B cell (primary cell): ENCODE measurements around the gene SARNP. TPM values are rescaled to one million over a fixed set of nuclear protein-coding genes. Genes with fewer than 3 reads are reported as not detected.
"Not testable (repeated sequence)": the region's sequence is repeated elsewhere in the genome, so short reads cannot be mapped to it uniquely, and the experiment has no call there.

Experiments
- ATAC-seq: fragments of 200-7000 bp; cut with Tn5 transposase; one replicate; pipeline ENCODE4 v1.10.0; 2021; ENCODE audit warnings: low read depth, mild to moderate bottlenecking, moderate number of reproducible peaks, moderate library complexity
- CTCF ChIA-PET: fragments of 350-600 bp; sonication (Branson Sonifier 250); formaldehyde crosslinking; loops from one replicate; lab custom pipeline; 2021; ENCODE audit warnings: antibody characterized with exemption, inconsistent platforms; lab: Charles Lee
- POLR2A ChIA-PET: fragments of 350-600 bp; sonication (Branson Sonifier 250); formaldehyde crosslinking; loops from one replicate; lab custom pipeline; 2021; ENCODE audit warnings: antibody characterized with exemption; lab: Charles Lee
- DNase-seq: peaks from one replicate; pipeline ENCODE4 v3.0.0; 2013
- H2AFZ ChIP-seq: 2 replicates; pipeline ENCODE4 v1.6.1; 2012; ENCODE audit warnings: mild to moderate bottlenecking, low read depth, low read length; ENCODE audit not compliant: insufficient read depth, poor library complexity, severe bottlenecking
- H3K27ac ChIP-seq, 2 donors: 1 replicate in 1 of 2; 2 replicates in 1 of 2; pipeline ENCODE4 v1.5.1; 2012 to 2013; ENCODE audit warnings: low read length in 2 of 2, mild to moderate bottlenecking in 2 of 2, moderate library complexity in 1 of 2
- H3K27me3 ChIP-seq, 4 experiments: fragments of 200-600 bp in 1 of 4; sonication (generic) in 1 of 4; replicated peaks in 1 of 4; 1 replicate in 2 of 4; 2 replicates in 2 of 4; pipeline versions ENCODE4 v1.6.1 to v1.7.0; 2013 to 2016; ENCODE audit warnings: low read length in 3 of 4, mild to moderate bottlenecking in 2 of 4, mixed read lengths in 1 of 4, moderate library complexity in 1 of 4; ENCODE audit not compliant: insufficient read depth in 4 of 4, control insufficient read depth in 3 of 4; ENCODE audit errors: control extremely low read depth in 1 of 4
- H3K36me3 ChIP-seq, 2 experiments: replicated peaks in 1 of 2; 1 replicate in 1 of 2; 2 replicates in 1 of 2; pipeline versions ENCODE4 v1.6.1 to v1.7.1; 2013; ENCODE audit warnings: low read length in 1 of 2; ENCODE audit not compliant: insufficient read depth in 2 of 2, control insufficient read depth in 1 of 2; ENCODE audit errors: control extremely low read depth in 1 of 2, extremely low read depth in 1 of 2
- H3K4me1 ChIP-seq, 2 donors: fragments of 200-600 bp in 1 of 2; sonication (generic) in 1 of 2; 1 replicate in 1 of 2; 2 replicates in 1 of 2; pipeline versions ENCODE4 v1.5.1 to v1.6.1; 2013 to 2017; ENCODE audit warnings: low read length in 2 of 2; ENCODE audit not compliant: control insufficient read depth in 2 of 2, insufficient read depth in 2 of 2
- H3K4me2 ChIP-seq: replicated peaks from 2 replicates; pipeline ENCODE3; 2012; ENCODE audit warnings: mild to moderate bottlenecking, low read depth, low read length; ENCODE audit not compliant: poor library complexity, severe bottlenecking
- H3K4me3 ChIP-seq, 5 experiments: fragments of 200-600 bp in 1 of 5; sonication (generic) in 1 of 5; 1 replicate in 3 of 5; 2 replicates in 2 of 5; pipeline versions ENCODE4 v1.5.1 to v1.7.0; 2011 to 2016; ENCODE audit warnings: low read length in 4 of 5, mild to moderate bottlenecking in 4 of 5, low read depth in 2 of 5, control low read depth in 1 of 5, moderate library complexity in 1 of 5; ENCODE audit not compliant: insufficient read depth in 1 of 5; ENCODE audit errors: control extremely low read depth in 1 of 5, extremely low read depth in 1 of 5
- H3K79me2 ChIP-seq: fragments of 200-600 bp; sonication (generic); one replicate; pipeline ENCODE4 v1.6.0; 2016; ENCODE audit warnings: low read length; ENCODE audit not compliant: control insufficient read depth, insufficient read depth
- H3K9ac ChIP-seq: fragments of 200-600 bp; sonication (generic); 2 replicates; pipeline ENCODE4 v1.6.1; 2017; ENCODE audit warnings: mild to moderate bottlenecking, low read length, moderate library complexity
- H3K9me3 ChIP-seq, 3 donors: one replicate each; pipeline versions ENCODE4 v1.6.1 to v1.7.1; 2013; ENCODE audit warnings: low read length in 2 of 3; ENCODE audit not compliant: control insufficient read depth in 2 of 3, insufficient read depth in 1 of 3; ENCODE audit errors: control extremely low read depth in 1 of 3
- H4K20me1 ChIP-seq: 2 replicates; pipeline ENCODE4 v1.6.0; 2012; ENCODE audit warnings: mild to moderate bottlenecking, low read length; ENCODE audit not compliant: insufficient read depth, control insufficient read depth, poor library complexity, severe bottlenecking
- H3K27ac Mint-ChIP-seq: one replicate; pipeline ENCODE4 v1.8.0; 2021; ENCODE audit warnings: mixed read lengths
- H3K27me3 Mint-ChIP-seq: one replicate; pipeline ENCODE4 v1.8.0; 2021; ENCODE audit warnings: mixed read lengths
- H3K4me1 Mint-ChIP-seq: one replicate; pipeline ENCODE4 v1.8.0; 2021; ENCODE audit warnings: mixed read lengths
- H3K4me3 Mint-ChIP-seq: one replicate; pipeline ENCODE4 v1.8.0; 2021; ENCODE audit warnings: mixed read lengths
- H3K9me3 Mint-ChIP-seq: one replicate; pipeline ENCODE4 v1.8.0; 2022; ENCODE audit warnings: mixed read lengths; ENCODE audit not compliant: insufficient read depth
- EZH2 ChIP-seq: IDR thresholded peaks from 2 replicates; pipeline ENCODE4 v1.6.1; 2012; ENCODE audit warnings: borderline replicate concordance, low read depth, mild to moderate bottlenecking, moderate library complexity, low read length; ENCODE audit not compliant: insufficient read depth, poor library complexity, severe bottlenecking
- WGBS: methylation state at CpG from one replicate; pipeline ENCODE4 v1.1.5; 2013; ENCODE audit warnings: missing lambda C conversion rate; ENCODE audit not compliant: insufficient coverage; 5-methylcytosine and 5-hydroxymethylcytosine counted together
- intact Hi-C: fragments of 100-400 bp; cut with micrococcal nuclease; formaldehyde crosslinking; loops from one replicate; pipeline ENCODE4 v1.10.0; 2022
- polyA minus RNA-seq: library from RNA; depleted of rRNA, polyadenylated mRNA; stranded (reverse); fragments of >200 nt; gene quantifications from 2 replicates; pipeline ENCODE4 v1.2.3, GENCODE V29; 2012
- polyA plus RNA-seq: library from polyadenylated mRNA; depleted of rRNA; stranded (reverse); fragments of >200 nt; gene quantifications from 2 replicates; pipeline ENCODE4 v1.2.3, GENCODE V29; 2012
- total RNA-seq, 2 donors: library from RNA; stranded (reverse); fragments of 120-200 nt in 1 of 2; gene quantifications; 1 replicate in 1 of 2; 2 replicates in 1 of 2; pipeline versions ENCODE4 v1.2.3 to v1.2.4, GENCODE V29; 2013 to 2022
- TF ChIP-seq, protein P1 (sequence below): fragments of 200-600 bp; IDR thresholded peaks from one replicate; pipeline ENCODE4 v1.8.0; 2022; ENCODE audit warnings: antibody characterized with exemption, mild to moderate bottlenecking

SARNP gene
- 42.8 and 46.4 TPM in 2 replicates for total RNA-seq
- 78.8 TPM for total RNA-seq (2013)
- 22.6 and 33.3 TPM in 2 replicates for polyA plus RNA-seq
- 23.5 and 30.3 TPM in 2 replicates for polyA minus RNA-seq

DNA sequence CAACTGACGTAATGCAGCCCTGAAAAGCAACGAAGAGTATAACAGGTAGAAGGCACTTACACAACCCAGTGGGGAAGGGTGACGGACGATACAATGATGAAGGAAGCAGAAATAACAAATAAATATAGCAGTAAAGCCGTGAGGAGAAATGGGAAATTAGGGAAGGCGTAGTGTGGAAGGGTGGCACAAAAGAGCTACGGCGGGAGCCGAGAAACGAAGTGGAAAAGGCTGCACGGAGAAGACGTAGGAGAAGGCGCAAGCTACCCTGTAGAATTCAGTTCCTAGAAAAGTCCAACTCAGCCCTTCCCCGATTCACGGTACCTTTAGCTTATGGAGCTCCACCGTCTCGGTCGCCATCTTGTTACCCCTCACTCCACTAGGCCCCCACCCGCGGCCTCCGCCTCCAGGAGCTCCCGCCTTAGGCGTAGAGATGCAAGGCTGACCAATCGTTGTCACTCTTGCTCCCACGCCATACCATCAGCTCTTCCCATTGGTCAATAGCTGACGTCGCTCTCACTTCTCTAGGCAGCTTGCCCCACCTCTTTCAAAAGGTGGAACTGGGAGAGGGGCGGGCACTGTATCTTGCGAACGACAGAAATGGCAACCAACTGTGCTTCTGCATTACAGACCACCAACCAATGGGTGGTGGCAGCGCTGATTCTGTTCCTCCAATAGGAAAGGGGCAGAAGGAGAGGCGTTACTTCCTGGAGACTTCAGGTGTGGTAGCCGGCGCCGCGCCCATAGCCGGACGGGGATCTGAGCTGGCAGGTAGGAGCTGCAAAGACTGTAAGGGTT, at the start of gene SARNP, which contains the start of gene ORMDL2:
Gene SARNP (minus strand): TSS at position 380 of the 795 bp plus-strand sequence. CDS start 23 bp downstream, at position 357.
Gene ORMDL2 (plus strand): TSS at position 697 of the 795 bp plus-strand sequence. CDS start 959 bp downstream, outside the sequence.
- H3K36me3 ChIP-seq: peaks cover 4 to 55% of the 10 kb centered on the region in 2 experiments
- H3K4me3 Mint-ChIP-seq: no peak within 1 kb of the TSS

DNA sequence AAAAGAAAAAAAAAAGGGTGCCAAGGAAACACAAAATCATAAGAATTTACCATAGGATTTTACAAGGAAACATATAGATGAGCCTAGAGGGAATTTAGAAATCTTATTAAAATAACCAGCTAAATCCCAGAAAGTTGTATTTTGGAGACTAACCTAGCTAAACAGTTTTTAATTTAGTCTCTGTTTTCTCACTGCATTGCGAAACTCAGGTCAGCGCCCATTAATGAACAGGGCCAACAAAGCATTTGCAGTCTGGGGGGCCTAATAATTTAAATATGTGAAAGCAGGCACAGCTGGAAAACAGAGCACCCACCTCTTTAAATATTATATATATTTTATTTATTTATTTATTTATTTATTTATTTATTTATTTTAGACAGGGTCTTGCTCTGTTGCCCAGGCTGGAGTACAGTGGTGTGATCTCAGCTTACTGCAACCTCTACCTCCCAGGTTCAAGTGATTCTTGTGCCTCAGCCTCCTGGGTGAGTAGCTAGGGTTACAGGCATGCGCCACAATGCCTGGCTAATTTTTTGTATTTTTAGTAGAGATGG, 49.0 kb upstream of the SARNP start:
- H3K4me1 Mint-ChIP-seq, intact Hi-C loops, H3K27ac Mint-ChIP-seq, H3K9ac ChIP-seq, H2AFZ ChIP-seq, H3K4me3 ChIP-seq, POLR2A ChIA-PET, H4K20me1 ChIP-seq, H3K4me3 Mint-ChIP-seq, H3K9me3 Mint-ChIP-seq, H3K27ac ChIP-seq, DNase-seq, H3K36me3 ChIP-seq, H3K27me3 Mint-ChIP-seq, CTCF ChIA-PET, ATAC-seq, H3K4me2 ChIP-seq, H3K4me1 ChIP-seq, H3K79me2 ChIP-seq, H3K27me3 ChIP-seq: not testable (repeated sequence)
- H3K9me3 ChIP-seq: peaks cover 3 to 22% (median 4%) of the 10 kb centered on the region in 3 donors
- WGBS: no CpG with 5 or more reads among the region's 3 CpGs

More for the DNA sequence above, at the start of gene SARNP, which contains the start of gene ORMDL2:
- WGBS: 0% methylated on average over 24 of the region's 38 CpGs
- ChIA-PET CTCF (interaction anchor here (0.6 to 4.6 kb wide), 20 partner anchors 12 to 860 kb away, joined by 3 to 39 read pairs (median 4); partner anchors contain the start of genes BLOC1S1, CD63, COQ10A and DNAJC14), POLR2A (interaction anchor here (0.6 to 4.2 kb wide), 18 partner anchors 9 to 1736 kb away, joined by 3 to 53 read pairs (median 4); partner anchors contain the start of genes BLOC1S1, DGKA, DNAJC14 and PYM1)
- H3K9me3 ChIP-seq: no peaks in the 10 kb centered on the region
- peaks cover 30% of the 10 kb centered on the region for H3K4me1 Mint-ChIP-seq
- no peaks in the 10 kb centered on the region for H3K27me3 Mint-ChIP-seq
- no peaks in the 10 kb centered on the region for H3K27me3 ChIP-seq
- peak; percentile 99 for DNase-seq
- TF ChIP-seq, protein P1, sequence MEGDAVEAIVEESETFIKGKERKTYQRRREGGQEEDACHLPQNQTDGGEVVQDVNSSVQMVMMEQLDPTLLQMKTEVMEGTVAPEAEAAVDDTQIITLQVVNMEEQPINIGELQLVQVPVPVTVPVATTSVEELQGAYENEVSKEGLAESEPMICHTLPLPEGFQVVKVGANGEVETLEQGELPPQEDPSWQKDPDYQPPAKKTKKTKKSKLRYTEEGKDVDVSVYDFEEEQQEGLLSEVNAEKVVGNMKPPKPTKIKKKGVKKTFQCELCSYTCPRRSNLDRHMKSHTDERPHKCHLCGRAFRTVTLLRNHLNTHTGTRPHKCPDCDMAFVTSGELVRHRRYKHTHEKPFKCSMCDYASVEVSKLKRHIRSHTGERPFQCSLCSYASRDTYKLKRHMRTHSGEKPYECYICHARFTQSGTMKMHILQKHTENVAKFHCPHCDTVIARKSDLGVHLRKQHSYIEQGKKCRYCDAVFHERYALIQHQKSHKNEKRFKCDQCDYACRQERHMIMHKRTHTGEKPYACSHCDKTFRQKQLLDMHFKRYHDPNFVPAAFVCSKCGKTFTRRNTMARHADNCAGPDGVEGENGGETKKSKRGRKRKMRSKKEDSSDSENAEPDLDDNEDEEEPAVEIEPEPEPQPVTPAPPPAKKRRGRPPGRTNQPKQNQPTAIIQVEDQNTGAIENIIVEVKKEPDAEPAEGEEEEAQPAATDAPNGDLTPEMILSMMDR: no peak
- TF ChIP-seq EZH2: no peak
- peak within 1 kb of the TSS; percentile 80 for H3K4me2 ChIP-seq
- H3K4me1 ChIP-seq: peaks cover 24 to 30% of the 10 kb centered on the region in 2 donors
- peak; percentile 92 for ATAC-seq
- peak within 1 kb of the TSS; percentile 81 to 100 (median 94) for H3K4me3 ChIP-seq
- H3K9me3 Mint-ChIP-seq: no peaks in the 10 kb centered on the region
- H3K9ac ChIP-seq: peak within 1 kb of the TSS; percentile 91
- no peak within 1 kb of the TSS for H3K27ac Mint-ChIP-seq
- H4K20me1 ChIP-seq: peaks cover 37% of the 10 kb centered on the region
- peaks cover 69% of the 10 kb centered on the region for H3K79me2 ChIP-seq
- intact Hi-C loops: loop anchor here (1.0 to 2.0 kb wide), 9 partner anchors 12 to 499 kb away; partner anchors contain the start of genes DNAJC14, PA2G4, PYM1 and RPS26
- H3K27ac ChIP-seq: peak within 1 kb of the TSS; percentile 50 to 84
- peak within 1 kb of the TSS; percentile 89 for H2AFZ ChIP-seq
